Stimulated activated CD8-positive, alpha-beta memory T cell treated with anti-CD3 and anti-CD28 coated beads, Interleukin-12 subunit alpha, Interleukin-12 subunit beta, amount 100 ng/mL, for 24 hours (primary cell): ENCODE data around the gene TMEM47.

Experiments
- DNase-seq: peaks from one replicate; pipeline ENCODE4 v3.0.0-alpha.2; 2020; ENCODE audit errors: extremely low read depth

TMEM47 gene

DNA sequence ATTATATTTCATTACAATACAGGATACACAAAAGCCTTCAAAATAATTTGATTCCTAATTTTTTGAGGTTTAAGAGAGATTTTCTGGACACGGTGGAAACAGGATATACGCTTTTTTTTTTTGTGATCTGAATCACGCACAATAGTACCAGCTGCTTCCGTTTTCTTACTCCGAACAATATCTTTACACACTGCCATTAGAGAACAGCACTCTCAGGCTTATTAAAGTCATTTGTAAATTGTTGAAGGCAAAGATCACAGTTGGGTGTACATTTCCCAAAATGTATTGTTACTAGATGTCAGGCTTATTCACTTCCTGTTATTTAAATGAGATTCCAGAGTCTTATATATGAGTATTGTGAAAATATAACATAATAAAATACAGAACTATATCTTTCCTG lies 71.5 kb downstream of the TMEM47 start:
- DNase-seq, result no peak

DNA sequence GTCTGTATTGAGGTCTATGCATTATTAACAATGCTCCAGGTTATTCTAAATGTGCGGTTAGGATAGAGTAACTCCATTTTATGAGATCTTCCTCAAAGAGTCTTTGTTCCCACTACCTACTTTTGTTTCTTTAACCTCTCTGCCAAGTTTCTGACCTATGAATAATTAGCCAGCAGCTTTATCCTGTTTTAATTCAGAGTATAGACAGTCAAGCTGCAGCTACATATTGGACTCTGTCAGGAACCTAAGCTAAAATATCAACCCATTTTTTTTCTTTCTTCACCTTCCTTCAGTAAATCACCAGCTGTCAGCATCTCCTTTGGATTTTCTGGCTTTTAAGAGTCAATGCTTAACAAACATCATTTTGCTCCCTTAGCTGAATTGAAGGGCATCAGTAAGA lies 72.3 kb downstream of the TMEM47 start:
- no peak for DNase-seq

DNA sequence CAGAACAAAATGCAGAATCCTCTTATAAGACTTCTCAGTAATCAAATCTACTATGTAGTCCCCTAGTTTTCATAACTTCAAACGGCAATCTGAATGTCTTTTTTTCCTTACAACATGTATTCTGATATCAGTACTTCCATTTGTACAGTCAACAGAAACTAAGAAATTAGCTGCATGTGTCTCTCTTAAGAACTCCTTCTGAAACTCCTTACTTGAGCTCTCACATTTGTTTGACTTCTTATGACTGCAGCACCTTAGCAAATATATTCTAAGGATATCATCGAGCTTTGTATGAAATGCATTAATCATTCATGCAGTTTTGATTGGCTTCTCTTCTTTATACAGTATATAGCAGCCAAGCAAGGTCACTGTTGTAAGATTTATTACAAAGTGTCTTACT lies 77.0 kb downstream of the TMEM47 start:
- DNase-seq, result no peak

DNA sequence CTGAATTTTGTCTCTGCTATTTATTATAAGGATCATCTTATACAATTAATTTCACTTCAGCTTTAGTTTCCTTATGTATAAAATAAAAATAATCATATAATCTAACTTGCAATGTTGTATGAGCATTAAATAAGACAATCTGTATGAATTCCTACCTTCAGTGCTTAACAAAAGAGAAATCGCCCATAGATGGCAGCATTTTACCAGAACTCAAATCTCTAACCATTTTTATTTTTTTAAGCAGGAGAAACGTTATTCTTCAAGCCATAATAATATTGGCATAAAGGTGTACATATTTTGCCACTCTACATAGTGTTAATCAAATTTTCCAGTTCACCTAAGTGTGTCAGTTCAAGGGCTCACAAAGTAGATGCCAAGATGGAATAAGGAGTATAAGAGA lies 78.8 kb downstream of the TMEM47 start:
- no peak for DNase-seq
